Thyroid gland (tissue), 4 donors: ENCODE results near the gene LIPH.

Experiments
- CTCF ChIP-seq, 6 experiments: fragments of 200-600 bp in 3 of 6; fragments of 450-650 bp in 3 of 6; sonication (generic) in 3 of 6; IDR thresholded peaks; one replicate each; pipeline ENCODE4 v1.5.1; 2016 to 2019; ENCODE audit warnings: antibody characterized with exemption in 6 of 6, mild to moderate bottlenecking in 2 of 6, inconsistent platforms in 1 of 6, moderate library complexity in 1 of 6
- POLR2A ChIP-seq, 2 donors: fragments of 450-650 bp; IDR thresholded peaks; one replicate each; pipeline ENCODE4 v1.6.1; 2017; ENCODE audit warnings: antibody characterized with exemption in 2 of 2, mild to moderate bottlenecking in 2 of 2, moderate library complexity in 1 of 2

DNA sequence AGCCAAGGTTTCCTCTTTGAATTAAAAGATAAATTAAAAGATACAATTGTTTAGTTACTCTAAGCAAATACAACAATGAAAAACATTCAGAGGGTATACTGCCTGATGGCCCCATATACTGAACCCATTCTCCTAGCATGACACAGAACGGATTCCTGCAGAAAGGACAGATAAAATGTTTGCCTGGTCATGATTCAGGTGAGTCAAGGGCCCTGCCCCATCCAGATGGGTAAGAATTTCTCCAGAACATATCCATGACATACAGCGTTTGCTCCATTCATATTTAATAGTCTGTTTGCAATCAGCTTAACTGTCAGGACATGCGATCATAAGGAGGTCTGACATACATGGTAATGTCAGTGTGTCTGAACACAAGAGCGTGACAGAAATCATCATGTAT is 62.1 kb downstream of the LIPH start:
- no peak for TF ChIP-seq POLR2A (IDR thresholded peaks at IDR 0.05)
- no peak for TF ChIP-seq CTCF (IDR thresholded peaks at IDR 0.05)
